Endodermal cell (in vitro differentiated cells): Measurements from ENCODE around the gene HNRNPA0. TPM values are rescaled to one million over a fixed set of nuclear protein-coding genes. Genes with fewer than 3 reads are reported as not detected.

Source experiments
- DNase-seq: peaks from one replicate; pipeline ENCODE4 v3.0.0-alpha.2; 2017
- H3K27ac ChIP-seq: 2 replicates; pipeline ENCODE4 v1.5.1; 2013; ENCODE audit warnings: mild to moderate bottlenecking, low read depth, low read length, moderate library complexity
- H3K27me3 ChIP-seq: 2 replicates; pipeline ENCODE4 v1.6.1; 2013; ENCODE audit warnings: mild to moderate bottlenecking, low read length, moderate library complexity; ENCODE audit not compliant: insufficient read depth, control insufficient read depth, poor library complexity, severe bottlenecking
- H3K36me3 ChIP-seq: 2 replicates; pipeline ENCODE4 v1.7.0; 2013; ENCODE audit warnings: mild to moderate bottlenecking, low read length, moderate library complexity; ENCODE audit not compliant: control insufficient read depth, insufficient read depth
- H3K4me1 ChIP-seq: one replicate; pipeline ENCODE4 v1.7.0; 2013; ENCODE audit warnings: low read length; ENCODE audit not compliant: control insufficient read depth, insufficient read depth
- H3K4me3 ChIP-seq: 2 replicates; pipeline ENCODE4 v1.5.1; 2013; ENCODE audit warnings: mild to moderate bottlenecking, low read length, moderate library complexity
- H3K9ac ChIP-seq: 2 replicates; pipeline ENCODE4 v1.6.1; 2013; ENCODE audit warnings: mild to moderate bottlenecking, low read length, moderate library complexity; ENCODE audit not compliant: poor library complexity, severe bottlenecking; ENCODE audit errors: extremely low read depth
- H3K9me3 ChIP-seq: 2 replicates; pipeline ENCODE4 v1.6.1; 2013; ENCODE audit warnings: mild to moderate bottlenecking, low read length, moderate library complexity; ENCODE audit not compliant: control insufficient read depth
- H3K27ac Mint-ChIP-seq: 2 replicates; pipeline ENCODE4 v1.8.0; 2020; ENCODE audit warnings: mixed read lengths
- H3K27me3 Mint-ChIP-seq: 2 replicates; pipeline ENCODE4 v1.8.0; 2021; ENCODE audit warnings: mild to moderate bottlenecking, mixed read lengths; ENCODE audit not compliant: insufficient read depth
- H3K36me3 Mint-ChIP-seq: 2 replicates; pipeline ENCODE4 v1.8.0; 2020; ENCODE audit warnings: low read depth, mixed read lengths
- H3K4me1 Mint-ChIP-seq: 2 replicates; pipeline ENCODE4 v1.8.0; 2020; ENCODE audit warnings: mixed read lengths
- H3K4me3 Mint-ChIP-seq: 2 replicates; pipeline ENCODE4 v1.8.0; 2020; ENCODE audit warnings: mild to moderate bottlenecking, moderate library complexity, mixed read lengths
- H3K9me3 Mint-ChIP-seq: 2 replicates; pipeline ENCODE4 v1.8.0; 2020; ENCODE audit warnings: mild to moderate bottlenecking, mixed read lengths
- WGBS, 2 experiments: methylation state at CpG; one replicate each; pipeline versions ENCODE4 v1.1.5 to v1.1.7; 2013; ENCODE audit warnings: missing lambda C conversion rate in 2 of 2, mixed read lengths in 1 of 2; ENCODE audit not compliant: insufficient coverage in 1 of 2, insufficient read length in 1 of 2; 5-methylcytosine and 5-hydroxymethylcytosine counted together
- total RNA-seq, 2 donors: library from RNA; stranded (reverse); fragmentation: NEBNext Ultra II Directional in 1 of 2; extraction: Animal tissue kit (Norgen Biotek cat#: 25700) in 1 of 2; gene quantifications; 2 replicates in 1 of 2; 3 replicates in 1 of 2; pipeline ENCODE4 v1.2.1, GENCODE V29; 2021
- TF ChIP-seq, protein P1 (sequence below): fragments of 200-600 bp; sonication (generic); conservative IDR thresholded peaks from 2 replicates; pipeline ENCODE4 v1.5.0; 2021; ENCODE audit warnings: antibody characterized with exemption, mild to moderate bottlenecking

HNRNPA0 gene
- total RNA-seq, 2 donors from 2014 or later, result 50.7 to 61.0 TPM

DNA sequence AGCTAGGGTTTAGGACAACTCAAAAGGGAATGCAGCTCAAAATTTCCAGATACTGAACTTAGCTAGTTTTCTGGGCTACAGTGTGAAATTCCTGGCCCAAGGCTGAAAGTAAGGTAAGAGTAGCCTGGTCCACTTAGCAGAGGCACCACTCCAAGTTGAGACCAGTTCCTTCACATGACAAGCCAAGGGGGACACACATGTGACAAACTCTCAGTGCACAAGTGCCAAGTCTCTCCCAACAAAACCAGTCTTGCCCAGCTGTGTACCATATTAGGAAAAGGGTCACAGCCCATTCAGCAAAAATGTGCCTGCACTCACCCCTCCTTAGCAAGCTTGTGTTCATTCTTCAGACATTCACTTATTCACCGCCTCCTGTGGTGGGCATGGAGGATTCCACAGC is 46.1 kb downstream of the HNRNPA0 start:
- Mint-ChIP-seq H3K27me3 (no peaks in the 10 kb centered on the region), H3K27ac (no peak overlapping the region), H3K36me3 (peaks cover 33% of the 10 kb centered on the region), H3K4me1 (no peaks in the 10 kb centered on the region), H3K4me3 (no peak overlapping the region), H3K9me3 (peaks cover 9% of the 10 kb centered on the region)
- H3K4me1 ChIP-seq, result peaks cover 3% of the 10 kb centered on the region
- TF ChIP-seq, protein P1, sequence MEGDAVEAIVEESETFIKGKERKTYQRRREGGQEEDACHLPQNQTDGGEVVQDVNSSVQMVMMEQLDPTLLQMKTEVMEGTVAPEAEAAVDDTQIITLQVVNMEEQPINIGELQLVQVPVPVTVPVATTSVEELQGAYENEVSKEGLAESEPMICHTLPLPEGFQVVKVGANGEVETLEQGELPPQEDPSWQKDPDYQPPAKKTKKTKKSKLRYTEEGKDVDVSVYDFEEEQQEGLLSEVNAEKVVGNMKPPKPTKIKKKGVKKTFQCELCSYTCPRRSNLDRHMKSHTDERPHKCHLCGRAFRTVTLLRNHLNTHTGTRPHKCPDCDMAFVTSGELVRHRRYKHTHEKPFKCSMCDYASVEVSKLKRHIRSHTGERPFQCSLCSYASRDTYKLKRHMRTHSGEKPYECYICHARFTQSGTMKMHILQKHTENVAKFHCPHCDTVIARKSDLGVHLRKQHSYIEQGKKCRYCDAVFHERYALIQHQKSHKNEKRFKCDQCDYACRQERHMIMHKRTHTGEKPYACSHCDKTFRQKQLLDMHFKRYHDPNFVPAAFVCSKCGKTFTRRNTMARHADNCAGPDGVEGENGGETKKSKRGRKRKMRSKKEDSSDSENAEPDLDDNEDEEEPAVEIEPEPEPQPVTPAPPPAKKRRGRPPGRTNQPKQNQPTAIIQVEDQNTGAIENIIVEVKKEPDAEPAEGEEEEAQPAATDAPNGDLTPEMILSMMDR, result no peak
- no peaks in the 10 kb centered on the region for H3K36me3 ChIP-seq
- H3K9ac ChIP-seq, result no peak overlapping the region
- H3K27ac ChIP-seq, result no peak overlapping the region
- no peak overlapping the region for H3K4me3 ChIP-seq
- peak; percentile 20 for DNase-seq
- 96 to 100% methylated on average over 1 of the region's 1 CpG for WGBS, 2 experiments
- H3K27me3 ChIP-seq, result no peaks in the 10 kb centered on the region
- H3K9me3 ChIP-seq, result peaks cover 9% of the 10 kb centered on the region

DNA sequence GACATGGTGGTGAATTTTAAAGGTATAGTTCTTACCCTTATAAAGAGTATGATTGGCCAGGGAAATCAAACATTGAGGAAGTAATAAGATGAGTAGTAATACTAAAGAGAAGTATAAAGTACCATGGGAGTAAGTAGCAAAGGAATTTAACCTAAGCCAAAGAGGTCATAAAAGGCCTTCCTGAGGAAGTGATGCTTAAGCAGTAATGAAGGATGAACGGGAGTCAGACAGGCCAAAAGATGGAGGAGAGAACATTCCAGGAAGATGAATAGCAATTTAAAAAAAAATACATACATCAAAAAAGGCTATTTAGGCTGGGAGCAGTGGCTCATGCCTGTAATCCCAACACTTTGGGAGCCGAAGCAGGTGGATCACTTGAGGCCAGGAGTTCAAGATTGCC is 47.3 kb downstream of the HNRNPA0 start:
- Mint-ChIP-seq H3K27ac (no peak overlapping the region), H3K9me3 (no peaks in the 10 kb centered on the region), H3K4me1 (no peaks in the 10 kb centered on the region), H3K27me3 (no peaks in the 10 kb centered on the region), H3K4me3 (no peak overlapping the region), H3K36me3 (peaks cover 24% of the 10 kb centered on the region)
- peaks cover 3% of the 10 kb centered on the region for H3K4me1 ChIP-seq
- no peak overlapping the region for H3K27ac ChIP-seq
- no peaks in the 10 kb centered on the region for H3K27me3 ChIP-seq
- WGBS, 2 experiments, result 99% methylated on average over 2 of the region's 2 CpGs; no CpG with 5 or more reads in 1 of the 2 experiments
- no peak overlapping the region for H3K4me3 ChIP-seq
- H3K9me3 ChIP-seq, result no peaks in the 10 kb centered on the region
- H3K36me3 ChIP-seq, result no peaks in the 10 kb centered on the region
- no peak overlapping the region for H3K9ac ChIP-seq
- TF ChIP-seq, protein P1, result no peak
- no peak for DNase-seq

DNA sequence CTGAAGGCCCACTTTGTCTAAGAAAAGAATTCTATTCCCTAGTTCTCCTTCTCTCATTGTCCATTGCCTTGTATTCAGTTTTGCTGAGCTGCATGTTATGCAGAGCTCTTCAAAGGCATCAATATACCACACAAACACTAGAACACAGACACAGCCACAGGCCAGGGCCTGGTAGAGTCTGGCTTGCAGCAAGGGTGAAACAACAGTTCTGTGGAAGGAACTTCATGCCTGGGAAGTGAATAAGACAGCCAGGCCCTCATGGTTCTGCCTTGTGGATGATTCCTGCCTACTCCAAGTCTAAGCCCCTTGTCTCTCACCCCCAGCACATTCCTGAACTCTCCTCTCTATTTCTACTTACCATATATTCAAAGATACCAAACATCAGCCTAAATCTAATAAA is 49.1 kb downstream of the HNRNPA0 start:
- Histone ChIP-seq H3K9me3 (no peaks in the 10 kb centered on the region), H3K9ac (no peak overlapping the region), H3K4me3 (no peak overlapping the region), H3K36me3 (no peaks in the 10 kb centered on the region), H3K27me3 (no peaks in the 10 kb centered on the region), H3K4me1 (peaks cover 3% of the 10 kb centered on the region), H3K27ac (no peak overlapping the region)
- no peaks in the 10 kb centered on the region for H3K4me1 Mint-ChIP-seq
- H3K4me3 Mint-ChIP-seq, result no peak overlapping the region
- TF ChIP-seq, protein P1, result no peak
- no peak overlapping the region for H3K27ac Mint-ChIP-seq
- peak; percentile 13 for DNase-seq
- H3K36me3 Mint-ChIP-seq, result peaks cover 19% of the 10 kb centered on the region
- H3K27me3 Mint-ChIP-seq, result no peaks in the 10 kb centered on the region
- no peaks in the 10 kb centered on the region for H3K9me3 Mint-ChIP-seq
